ENCODE results near the gene EEIG1.

GRCh38 chr9:128007566-128008138 lies 26.9 kb upstream of the EEIG1 start:
- TF ChIP-seq, protein P1, sequence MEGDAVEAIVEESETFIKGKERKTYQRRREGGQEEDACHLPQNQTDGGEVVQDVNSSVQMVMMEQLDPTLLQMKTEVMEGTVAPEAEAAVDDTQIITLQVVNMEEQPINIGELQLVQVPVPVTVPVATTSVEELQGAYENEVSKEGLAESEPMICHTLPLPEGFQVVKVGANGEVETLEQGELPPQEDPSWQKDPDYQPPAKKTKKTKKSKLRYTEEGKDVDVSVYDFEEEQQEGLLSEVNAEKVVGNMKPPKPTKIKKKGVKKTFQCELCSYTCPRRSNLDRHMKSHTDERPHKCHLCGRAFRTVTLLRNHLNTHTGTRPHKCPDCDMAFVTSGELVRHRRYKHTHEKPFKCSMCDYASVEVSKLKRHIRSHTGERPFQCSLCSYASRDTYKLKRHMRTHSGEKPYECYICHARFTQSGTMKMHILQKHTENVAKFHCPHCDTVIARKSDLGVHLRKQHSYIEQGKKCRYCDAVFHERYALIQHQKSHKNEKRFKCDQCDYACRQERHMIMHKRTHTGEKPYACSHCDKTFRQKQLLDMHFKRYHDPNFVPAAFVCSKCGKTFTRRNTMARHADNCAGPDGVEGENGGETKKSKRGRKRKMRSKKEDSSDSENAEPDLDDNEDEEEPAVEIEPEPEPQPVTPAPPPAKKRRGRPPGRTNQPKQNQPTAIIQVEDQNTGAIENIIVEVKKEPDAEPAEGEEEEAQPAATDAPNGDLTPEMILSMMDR (conservative IDR thresholded peaks at IDR 0.05): no peak
- no peak for TF ChIP-seq EZH2 (IDR thresholded peaks at IDR 0.05; ENCODE audit: low read depth)
